Activated CD4-positive, alpha-beta T cell treated with anti-CD3 and anti-CD28 coated beads, Interleukin-2, amount 50 U/mL, for 24 hours (primary cell): ENCODE measurements around the gene MYO1B.

Source experiments
- DNase-seq, 2 donors: peaks; one replicate each; pipeline ENCODE4 v3.0.0-alpha.2; 2020; ENCODE audit warnings: low read depth in 1 of 2, low spot score in 1 of 2

MYO1B gene

GRCh38 chr2:191245046-191245868 is at the start of gene MYO1B:
Gene MYO1B (plus strand): TSS chr2:191245404. CDS start chr2:191276896, 31,492 bp downstream.
- peak; percentile 15 to 22 for DNase-seq

GRCh38 chr2:191197096-191197495 is 48.1 kb upstream of the MYO1B start:
- DNase-seq, result no peak

GRCh38 chr2:191198271-191198670 is 46.9 kb upstream of the MYO1B start:
- no peak for DNase-seq

GRCh38 chr2:191199929-191200512 is 45.2 kb upstream of the MYO1B start:
- no peak for DNase-seq

GRCh38 chr2:191200910-191201309 is 44.3 kb upstream of the MYO1B start:
- DNase-seq, result no peak

- no peak for DNase-seq
Observed at GRCh38 chr2:191202209-191202721, 42.9 kb upstream of the MYO1B start.

- DNase-seq, result no peak
Observed at GRCh38 chr2:191202881-191203397, 42.3 kb upstream of the MYO1B start.

GRCh38 chr2:191204433-191204832 is 40.8 kb upstream of the MYO1B start:
- DNase-seq, result no peak

- DNase-seq, result peak in 1 of 2 donors; percentile 13
Observed at GRCh38 chr2:191206613-191207471, 38.4 kb upstream of the MYO1B start.

- no peak for DNase-seq
Observed at GRCh38 chr2:191209340-191209739, 35.9 kb upstream of the MYO1B start.

- no peak for DNase-seq
Observed at GRCh38 chr2:191212119-191212518, 33.1 kb upstream of the MYO1B start.

GRCh38 chr2:191213333-191213732 is 31.9 kb upstream of the MYO1B start:
- DNase-seq, result no peak

GRCh38 chr2:191215230-191215629 is 30.0 kb upstream of the MYO1B start:
- no peak for DNase-seq

- DNase-seq, result no peak
Observed at GRCh38 chr2:191215666-191216065, 29.5 kb upstream of the MYO1B start.

GRCh38 chr2:191217580-191217979 is 27.6 kb upstream of the MYO1B start:
- no peak for DNase-seq

GRCh38 chr2:191218292-191218898 is 26.8 kb upstream of the MYO1B start:
- peak in 1 of 2 donors; percentile 39 for DNase-seq

GRCh38 chr2:191220671-191221070 is 24.5 kb upstream of the MYO1B start:
- DNase-seq, result no peak

- DNase-seq, result no peak
Observed at GRCh38 chr2:191221666-191222065, 23.5 kb upstream of the MYO1B start.

- DNase-seq, result no peak
Observed at GRCh38 chr2:191222507-191222906, 22.7 kb upstream of the MYO1B start.

- DNase-seq, result no peak
Observed at GRCh38 chr2:191222952-191223351, 22.3 kb upstream of the MYO1B start.

- no peak for DNase-seq
Observed at GRCh38 chr2:191225126-191225525, 20.1 kb upstream of the MYO1B start.
